SK-N-SH treated with all-trans-retinoic acid at 6 μM for 48 hours (cell line): ENCODE measurements around the gene PRDX6.

Source experiments
- ATAC-seq: fragments of 200-7000 bp; cut with Tn5 transposase; 3 replicates; pipeline ENCODE4 v1.9.1; 2020; ENCODE audit warnings: mild to moderate bottlenecking, moderate library complexity
- ARNTL ChIP-seq: fragments of 450-650 bp; formaldehyde crosslinking; IDR thresholded peaks from 2 replicates; pipeline ENCODE4 v1.5.0; 2020; ENCODE audit warnings: low read depth, mild to moderate bottlenecking, moderate library complexity, borderline replicate concordance
- CSDC2 ChIP-seq: fragments of 250-450 bp; sonication (Bioruptor Pico); IDR thresholded peaks from 2 replicates; pipeline ENCODE4 v1.5.0; 2020; ENCODE audit warnings: mild to moderate bottlenecking, moderate library complexity
- ESRRG ChIP-seq: fragments of 250-450 bp; sonication (Bioruptor Pico); IDR thresholded peaks from 2 replicates; pipeline ENCODE4 v1.6.1; 2021; ENCODE audit warnings: mild to moderate bottlenecking
- GLIS3 ChIP-seq: fragments of 250-450 bp; sonication (Bioruptor Pico); IDR thresholded peaks from 2 replicates; pipeline ENCODE4 v1.5.0; 2020; ENCODE audit warnings: mild to moderate bottlenecking, moderate library complexity
- ISL1 ChIP-seq: fragments of 250-450 bp; sonication (Bioruptor Pico); IDR thresholded peaks from 2 replicates; pipeline ENCODE4 v2.1.2; 2022; ENCODE audit warnings: mild to moderate bottlenecking, moderate library complexity
- OSR1 ChIP-seq: fragments of 250-450 bp; sonication (Bioruptor Pico); IDR thresholded peaks from 2 replicates; pipeline ENCODE4 v1.8.0; 2022; ENCODE audit warnings: moderate library complexity, mild to moderate bottlenecking, inconsistent platforms
- RARB ChIP-seq: fragments of 250-450 bp; sonication (Bioruptor Pico); IDR thresholded peaks from 2 replicates; pipeline ENCODE4 v1.8.0; 2021; ENCODE audit warnings: mild to moderate bottlenecking, moderate library complexity
- SNAI2 ChIP-seq: fragments of 250-450 bp; sonication (Bioruptor Pico); IDR thresholded peaks from 2 replicates; pipeline ENCODE4 v1.5.0; 2020; ENCODE audit warnings: mild to moderate bottlenecking, moderate library complexity
- TCF4 ChIP-seq: fragments of 250-450 bp; sonication (Bioruptor Pico); IDR thresholded peaks from 2 replicates; pipeline ENCODE4 v1.8.0; 2021; ENCODE audit warnings: mild to moderate bottlenecking, moderate library complexity, borderline replicate concordance
- TOX ChIP-seq: fragments of 250-450 bp; sonication (Bioruptor Pico); IDR thresholded peaks from 2 replicates; pipeline ENCODE4 v1.8.0; 2021; ENCODE audit warnings: mild to moderate bottlenecking, moderate library complexity, borderline replicate concordance
- ZC3H10 ChIP-seq: fragments of 250-450 bp; sonication (Bioruptor Pico); IDR thresholded peaks from 2 replicates; pipeline ENCODE4 v1.5.1; 2021; ENCODE audit warnings: mild to moderate bottlenecking, moderate library complexity
- ZFP3 ChIP-seq: fragments of 250-450 bp; sonication (Bioruptor Pico); IDR thresholded peaks from 2 replicates; pipeline ENCODE4 v1.5.0; 2020; ENCODE audit warnings: mild to moderate bottlenecking, moderate library complexity
- ZFP30 ChIP-seq: fragments of 450-650 bp; formaldehyde crosslinking; IDR thresholded peaks from 2 replicates; pipeline ENCODE4 v1.5.0; 2022; ENCODE audit warnings: mild to moderate bottlenecking, moderate library complexity
- ZNF565 ChIP-seq: fragments of 450-650 bp; formaldehyde crosslinking; conservative IDR thresholded peaks from 2 replicates; pipeline ENCODE4 v1.5.0; 2020; ENCODE audit warnings: low read depth, mild to moderate bottlenecking, moderate library complexity
- ZNF70 ChIP-seq: fragments of 450-650 bp; formaldehyde crosslinking; IDR thresholded peaks from 2 replicates; pipeline ENCODE4 v1.5.0; 2020; ENCODE audit warnings: mild to moderate bottlenecking, moderate library complexity
- ZNF8 ChIP-seq: fragments of 450-650 bp; formaldehyde crosslinking; IDR thresholded peaks from 2 replicates; pipeline ENCODE4 v1.5.0; 2020; ENCODE audit warnings: mild to moderate bottlenecking, moderate library complexity
- TF ChIP-seq, protein P1 (sequence below): fragments of 250-450 bp; sonication (Bioruptor Pico); IDR thresholded peaks from 2 replicates; pipeline ENCODE4 v1.5.1; 2021; ENCODE audit warnings: mild to moderate bottlenecking, moderate library complexity
- TF ChIP-seq, protein P2 (sequence below): fragments of 250-450 bp; sonication (Bioruptor Pico); IDR thresholded peaks from 2 replicates; pipeline ENCODE4 v1.5.1; 2020; ENCODE audit warnings: low read depth, mild to moderate bottlenecking, moderate library complexity
- TF ChIP-seq, protein P3 (sequence below): fragments of 250-450 bp; sonication (Bioruptor Pico); IDR thresholded peaks from 2 replicates; pipeline ENCODE4 v1.5.0; 2020; ENCODE audit warnings: mild to moderate bottlenecking, moderate library complexity
- TF ChIP-seq, protein P4 (sequence below): fragments of 250-450 bp; sonication (Bioruptor Pico); IDR thresholded peaks from 2 replicates; pipeline ENCODE4 v1.8.0; 2021; ENCODE audit warnings: low read depth, mild to moderate bottlenecking, moderate library complexity, borderline replicate concordance
- TF ChIP-seq, protein P5 (sequence below): fragments of 250-450 bp; sonication (Bioruptor Pico); IDR thresholded peaks from 2 replicates; pipeline ENCODE4 v1.8.0; 2020; ENCODE audit warnings: mild to moderate bottlenecking, moderate library complexity, borderline replicate concordance

Gene PRDX6

DNA sequence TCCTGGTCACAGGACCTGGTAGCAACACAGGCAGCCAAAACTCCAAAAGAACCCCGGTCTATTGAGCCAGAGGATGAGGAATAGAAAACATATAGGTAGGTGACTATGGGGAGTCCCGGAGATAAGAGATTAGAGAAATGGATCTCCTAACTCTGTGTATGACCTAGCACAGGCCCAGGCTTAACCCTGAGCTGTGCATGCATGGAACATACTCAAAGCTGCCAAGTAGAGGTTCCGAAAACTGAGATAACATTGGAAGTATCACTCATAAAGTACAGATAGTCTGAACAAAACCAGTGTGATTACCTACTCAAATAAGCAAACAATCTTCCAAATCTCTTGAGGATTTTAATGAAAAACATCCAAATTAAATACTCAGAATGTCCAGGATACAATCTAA lies 31.5 kb upstream of the PRDX6 start:
- no peak for ATAC-seq
- TF ChIP-seq RARB (CRISPR knock-in tag) (no peak), ISL1 (CRISPR knock-in tag) (no peak), ZFP3 (CRISPR knock-in tag) (no peak), GLIS3 (no peak), ZFP30 (no peak), ZC3H10 (CRISPR knock-in tag) (no peak), SNAI2 (CRISPR knock-in tag) (no peak), TCF4 (CRISPR knock-in tag) (no peak), ZNF565 (CRISPR knock-in tag) (no peak), TOX (CRISPR knock-in tag) (no peak), ZNF8 (CRISPR knock-in tag) (no peak), ARNTL (CRISPR knock-in tag) (no peak), OSR1 (CRISPR knock-in tag) (no peak), ZNF70 (CRISPR knock-in tag) (no peak)
- TF ChIP-seq, protein P1, sequence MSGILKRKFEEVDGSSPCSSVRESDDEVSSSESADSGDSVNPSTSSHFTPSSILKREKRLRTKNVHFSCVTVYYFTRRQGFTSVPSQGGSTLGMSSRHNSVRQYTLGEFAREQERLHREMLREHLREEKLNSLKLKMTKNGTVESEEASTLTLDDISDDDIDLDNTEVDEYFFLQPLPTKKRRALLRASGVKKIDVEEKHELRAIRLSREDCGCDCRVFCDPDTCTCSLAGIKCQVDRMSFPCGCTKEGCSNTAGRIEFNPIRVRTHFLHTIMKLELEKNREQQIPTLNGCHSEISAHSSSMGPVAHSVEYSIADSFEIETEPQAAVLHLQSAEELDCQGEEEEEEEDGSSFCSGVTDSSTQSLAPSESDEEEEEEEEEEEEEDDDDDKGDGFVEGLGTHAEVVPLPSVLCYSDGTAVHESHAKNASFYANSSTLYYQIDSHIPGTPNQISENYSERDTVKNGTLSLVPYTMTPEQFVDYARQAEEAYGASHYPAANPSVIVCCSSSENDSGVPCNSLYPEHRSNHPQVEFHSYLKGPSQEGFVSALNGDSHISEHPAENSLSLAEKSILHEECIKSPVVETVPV = no peak
- TF ChIP-seq, protein P2, sequence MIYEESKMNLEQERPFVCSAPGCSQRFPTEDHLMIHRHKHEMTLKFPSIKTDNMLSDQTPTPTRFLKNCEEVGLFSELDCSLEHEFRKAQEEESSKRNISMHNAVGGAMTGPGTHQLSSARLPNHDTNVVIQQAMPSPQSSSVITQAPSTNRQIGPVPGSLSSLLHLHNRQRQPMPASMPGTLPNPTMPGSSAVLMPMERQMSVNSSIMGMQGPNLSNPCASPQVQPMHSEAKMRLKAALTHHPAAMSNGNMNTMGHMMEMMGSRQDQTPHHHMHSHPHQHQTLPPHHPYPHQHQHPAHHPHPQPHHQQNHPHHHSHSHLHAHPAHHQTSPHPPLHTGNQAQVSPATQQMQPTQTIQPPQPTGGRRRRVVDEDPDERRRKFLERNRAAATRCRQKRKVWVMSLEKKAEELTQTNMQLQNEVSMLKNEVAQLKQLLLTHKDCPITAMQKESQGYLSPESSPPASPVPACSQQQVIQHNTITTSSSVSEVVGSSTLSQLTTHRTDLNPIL = no peak
- TF ChIP-seq, protein P3, sequence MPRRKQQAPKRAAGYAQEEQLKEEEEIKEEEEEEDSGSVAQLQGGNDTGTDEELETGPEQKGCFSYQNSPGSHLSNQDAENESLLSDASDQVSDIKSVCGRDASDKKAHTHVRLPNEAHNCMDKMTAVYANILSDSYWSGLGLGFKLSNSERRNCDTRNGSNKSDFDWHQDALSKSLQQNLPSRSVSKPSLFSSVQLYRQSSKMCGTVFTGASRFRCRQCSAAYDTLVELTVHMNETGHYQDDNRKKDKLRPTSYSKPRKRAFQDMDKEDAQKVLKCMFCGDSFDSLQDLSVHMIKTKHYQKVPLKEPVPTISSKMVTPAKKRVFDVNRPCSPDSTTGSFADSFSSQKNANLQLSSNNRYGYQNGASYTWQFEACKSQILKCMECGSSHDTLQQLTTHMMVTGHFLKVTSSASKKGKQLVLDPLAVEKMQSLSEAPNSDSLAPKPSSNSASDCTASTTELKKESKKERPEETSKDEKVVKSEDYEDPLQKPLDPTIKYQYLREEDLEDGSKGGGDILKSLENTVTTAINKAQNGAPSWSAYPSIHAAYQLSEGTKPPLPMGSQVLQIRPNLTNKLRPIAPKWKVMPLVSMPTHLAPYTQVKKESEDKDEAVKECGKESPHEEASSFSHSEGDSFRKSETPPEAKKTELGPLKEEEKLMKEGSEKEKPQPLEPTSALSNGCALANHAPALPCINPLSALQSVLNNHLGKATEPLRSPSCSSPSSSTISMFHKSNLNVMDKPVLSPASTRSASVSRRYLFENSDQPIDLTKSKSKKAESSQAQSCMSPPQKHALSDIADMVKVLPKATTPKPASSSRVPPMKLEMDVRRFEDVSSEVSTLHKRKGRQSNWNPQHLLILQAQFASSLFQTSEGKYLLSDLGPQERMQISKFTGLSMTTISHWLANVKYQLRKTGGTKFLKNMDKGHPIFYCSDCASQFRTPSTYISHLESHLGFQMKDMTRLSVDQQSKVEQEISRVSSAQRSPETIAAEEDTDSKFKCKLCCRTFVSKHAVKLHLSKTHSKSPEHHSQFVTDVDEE (CRISPR knock-in tag) = no peak

DNA sequence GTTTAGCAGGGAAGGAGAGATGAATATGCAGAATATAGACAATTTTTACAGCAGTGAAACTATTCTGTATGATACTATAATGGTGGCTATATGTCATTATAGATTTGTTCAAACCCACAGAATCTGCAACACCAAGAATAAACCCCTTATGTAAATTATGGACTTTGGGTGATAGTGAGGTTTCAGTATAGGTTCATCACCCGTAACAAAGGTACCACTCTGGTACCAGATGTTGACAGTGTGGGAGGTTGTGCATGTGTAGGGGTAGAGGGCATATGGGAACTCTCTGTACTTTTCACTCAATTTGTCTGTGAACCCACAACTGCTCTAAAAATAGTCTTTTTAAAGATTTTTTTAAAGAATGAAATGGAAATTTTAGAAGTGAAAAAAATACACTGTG lies 29.9 kb upstream of the PRDX6 start:
- TF ChIP-seq, protein P2 = no peak
- no peak for TF ChIP-seq SNAI2 (CRISPR knock-in tag)
- TF ChIP-seq RARB (CRISPR knock-in tag) = no peak
- TF ChIP-seq ISL1 (CRISPR knock-in tag) = no peak
- ATAC-seq = no peak

DNA sequence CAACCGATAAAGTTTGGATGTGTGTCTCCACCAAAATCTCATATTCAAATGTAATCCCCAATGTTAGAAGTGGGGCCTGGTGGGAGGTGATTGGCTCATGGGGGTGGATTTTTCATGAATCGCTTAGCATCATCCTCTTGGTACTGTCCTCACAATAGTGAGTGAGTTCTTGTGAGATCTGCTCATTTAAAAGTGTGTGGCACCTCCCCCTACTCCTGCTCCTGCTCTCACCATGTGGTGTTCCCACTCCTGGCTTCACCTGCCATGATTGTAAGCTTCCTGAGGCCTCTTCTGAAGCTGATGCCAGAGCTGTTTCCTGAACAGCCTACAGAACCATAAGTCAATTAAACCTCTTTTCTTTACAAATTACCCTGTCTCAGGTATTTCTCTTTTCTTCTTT lies 28.2 kb upstream of the PRDX6 start:
- no peak for ATAC-seq
- TF ChIP-seq, protein P4, sequence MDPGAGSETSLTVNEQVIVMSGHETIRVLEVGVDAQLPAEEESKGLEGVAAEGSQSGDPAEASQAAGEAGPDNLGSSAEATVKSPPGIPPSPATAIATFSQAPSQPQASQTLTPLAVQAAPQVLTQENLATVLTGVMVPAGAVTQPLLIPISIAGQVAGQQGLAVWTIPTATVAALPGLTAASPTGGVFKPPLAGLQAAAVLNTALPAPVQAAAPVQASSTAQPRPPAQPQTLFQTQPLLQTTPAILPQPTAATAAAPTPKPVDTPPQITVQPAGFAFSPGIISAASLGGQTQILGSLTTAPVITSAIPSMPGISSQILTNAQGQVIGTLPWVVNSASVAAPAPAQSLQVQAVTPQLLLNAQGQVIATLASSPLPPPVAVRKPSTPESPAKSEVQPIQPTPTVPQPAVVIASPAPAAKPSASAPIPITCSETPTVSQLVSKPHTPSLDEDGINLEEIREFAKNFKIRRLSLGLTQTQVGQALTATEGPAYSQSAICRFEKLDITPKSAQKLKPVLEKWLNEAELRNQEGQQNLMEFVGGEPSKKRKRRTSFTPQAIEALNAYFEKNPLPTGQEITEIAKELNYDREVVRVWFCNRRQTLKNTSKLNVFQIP (CRISPR knock-in tag) = no peak
- no peak for TF ChIP-seq CSDC2 (CRISPR knock-in tag)
- TF ChIP-seq ZNF8 (CRISPR knock-in tag) = no peak
- TF ChIP-seq, protein P2 = no peak
- TF ChIP-seq ARNTL (CRISPR knock-in tag) = no peak
- no peak for TF ChIP-seq TOX (CRISPR knock-in tag)
- TF ChIP-seq ISL1 (CRISPR knock-in tag) = no peak
- TF ChIP-seq ESRRG (CRISPR knock-in tag) = no peak
- no peak for TF ChIP-seq GLIS3
- TF ChIP-seq ZFP30 = no peak
- TF ChIP-seq, protein P5, sequence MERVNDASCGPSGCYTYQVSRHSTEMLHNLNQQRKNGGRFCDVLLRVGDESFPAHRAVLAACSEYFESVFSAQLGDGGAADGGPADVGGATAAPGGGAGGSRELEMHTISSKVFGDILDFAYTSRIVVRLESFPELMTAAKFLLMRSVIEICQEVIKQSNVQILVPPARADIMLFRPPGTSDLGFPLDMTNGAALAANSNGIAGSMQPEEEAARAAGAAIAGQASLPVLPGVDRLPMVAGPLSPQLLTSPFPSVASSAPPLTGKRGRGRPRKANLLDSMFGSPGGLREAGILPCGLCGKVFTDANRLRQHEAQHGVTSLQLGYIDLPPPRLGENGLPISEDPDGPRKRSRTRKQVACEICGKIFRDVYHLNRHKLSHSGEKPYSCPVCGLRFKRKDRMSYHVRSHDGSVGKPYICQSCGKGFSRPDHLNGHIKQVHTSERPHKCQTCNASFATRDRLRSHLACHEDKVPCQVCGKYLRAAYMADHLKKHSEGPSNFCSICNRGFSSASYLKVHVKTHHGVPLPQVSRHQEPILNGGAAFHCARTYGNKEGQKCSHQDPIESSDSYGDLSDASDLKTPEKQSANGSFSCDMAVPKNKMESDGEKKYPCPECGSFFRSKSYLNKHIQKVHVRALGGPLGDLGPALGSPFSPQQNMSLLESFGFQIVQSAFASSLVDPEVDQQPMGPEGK = no peak
- TF ChIP-seq, protein P1 = no peak
- no peak for TF ChIP-seq TCF4 (CRISPR knock-in tag)
- no peak for TF ChIP-seq ZNF565 (CRISPR knock-in tag)
- TF ChIP-seq RARB (CRISPR knock-in tag) = no peak
- TF ChIP-seq OSR1 (CRISPR knock-in tag) = no peak
- no peak for TF ChIP-seq ZFP3 (CRISPR knock-in tag)
- TF ChIP-seq ZC3H10 (CRISPR knock-in tag) = no peak
